HG03432 (cell line): ENCODE data around the gene PIGA.

ENCODE experiments used
- ATAC-seq: cut with Tn5 transposase; IDR thresholded peaks from one replicate; pipeline ENCODE4 v1.9.1; 2021; ENCODE audit warnings: mild to moderate bottlenecking, moderate library complexity; ENCODE audit not compliant: unreplicated experiment

Gene PIGA

GRCh38 chrX:15335135-15336022 is at the start of gene PIGA:
Gene PIGA (minus strand): TSS chrX:15335523. CDS start chrX:15331930, 3,593 bp downstream.
- peak; percentile 99 for ATAC-seq

- ATAC-seq, result no peak
These were observed 49.0 kb upstream of the PIGA start, which contains the start of gene VEGFD for GRCh38 chrX:15384304-15384703. Gene VEGFD (minus strand): TSS chrX:15384413. CDS start chrX:15383946, 467 bp downstream.

- ATAC-seq, result no peak
These were observed 47.5 kb upstream of the PIGA start for GRCh38 chrX:15382813-15383212.

- no peak for ATAC-seq
These were observed 41.6 kb upstream of the PIGA start for GRCh38 chrX:15376956-15377355.

GRCh38 chrX:15373976-15374375 is 38.7 kb upstream of the PIGA start:
- ATAC-seq, result no peak

- no peak for ATAC-seq
These were observed 31.4 kb upstream of the PIGA start for GRCh38 chrX:15366506-15367352.

GRCh38 chrX:15359701-15360100 is 24.4 kb upstream of the PIGA start:
- no peak for ATAC-seq

- no peak for ATAC-seq
These were observed 23.2 kb upstream of the PIGA start for GRCh38 chrX:15358533-15358932.

GRCh38 chrX:15356444-15356843 is 21.1 kb upstream of the PIGA start:
- no peak for ATAC-seq

- no peak for ATAC-seq
These were observed 15.1 kb upstream of the PIGA start for GRCh38 chrX:15350329-15350996.

- no peak for ATAC-seq
These were observed 13.7 kb upstream of the PIGA start for GRCh38 chrX:15349046-15349445.

GRCh38 chrX:15345976-15346375 is 10.7 kb upstream of the PIGA start:
- no peak for ATAC-seq

GRCh38 chrX:15344106-15344505 is 8.8 kb upstream of the PIGA start:
- ATAC-seq, result no peak

GRCh38 chrX:15343075-15343476 is 7.8 kb upstream of the PIGA start:
- ATAC-seq, result no peak

GRCh38 chrX:15340867-15341266 is 5.5 kb upstream of the PIGA start:
- ATAC-seq, result no peak

- no peak for ATAC-seq
These were observed 695 bp upstream of the PIGA start for GRCh38 chrX:15336023-15336413.

- ATAC-seq, result no peak
These were observed 762 bp downstream of the PIGA start for GRCh38 chrX:15334561-15334960.

- ATAC-seq, result no peak
These were observed 6.5 kb downstream of the PIGA start for GRCh38 chrX:15328821-15329220.

- ATAC-seq, result no peak
These were observed 7.2 kb downstream of the PIGA start for GRCh38 chrX:15328131-15328530.

GRCh38 chrX:15322472-15322871 is 12.9 kb downstream of the PIGA start:
- no peak for ATAC-seq

- ATAC-seq, result no peak
These were observed 13.3 kb downstream of the PIGA start for GRCh38 chrX:15322072-15322471.
